A549 (cell line): ENCODE data around the gene NRXN3. TPM values are rescaled to one million over a fixed set of nuclear protein-coding genes. Genes with fewer than 3 reads are reported as not detected.

Experiments
- ATAC-seq, 2 experiments: fragments of 200-7000 bp in 1 of 2; fragments of >200 bp in 1 of 2; cut with Nextera tagmentation in 1 of 2; cut with Tn5 transposase in 1 of 2; 3 replicates each; pipeline versions ENCODE4 v1.8.0 to v1.9.1; 2018 to 2020; ENCODE audit warnings: mild to moderate bottlenecking in 1 of 2, moderate library complexity in 1 of 2
- CTCF ChIA-PET: fragments of 300-600 bp; sonication (Branson Sonifier 250); formaldehyde crosslinking; extraction: SDS; loops from one replicate; lab custom pipeline; 2021; ENCODE audit warnings: antibody characterized with exemption, inconsistent platforms; lab: Yijun Ruan, JAX
- POLR2A ChIA-PET: fragments of 350-600 bp; formaldehyde crosslinking; extraction: SDS; loops from one replicate; lab custom pipeline; 2021; ENCODE audit warnings: antibody characterized with exemption, inconsistent platforms; lab: Yijun Ruan, JAX
- DNase-seq, 2 experiments: peaks; one replicate each; pipeline versions ENCODE4 v3.0.0 to v3.0.0-alpha.2; 2011 to 2016; ENCODE audit warnings: low read depth in 1 of 2, low spot score in 1 of 2
- FAIRE-seq: peaks from 2 replicates; lab custom pipeline; 2011; peaks lifted over from hg19 to GRCh38; lab: Jason Lieb, UNC
- H3K27ac ChIP-seq, 2 experiments: fragments of >200 bp; sonication (Bioruptor Twin); formaldehyde crosslinking; 3 replicates each; pipeline ENCODE4 v1.5.1; 2016 to 2017
- H3K4me1 ChIP-seq: fragments of >200 bp; sonication (Bioruptor Twin); formaldehyde crosslinking; 3 replicates; pipeline ENCODE4 v1.6.1; 2016
- H3K4me2 ChIP-seq: fragments of >200 bp; sonication (Bioruptor Twin); formaldehyde crosslinking; 3 replicates; pipeline ENCODE4 v1.6.1; 2016
- H3K4me3 ChIP-seq: fragments of >200 bp; sonication (Bioruptor Twin); formaldehyde crosslinking; 3 replicates; pipeline ENCODE4 v1.5.1; 2016
- H3K9me3 ChIP-seq: fragments of >200 bp; sonication (Bioruptor Twin); formaldehyde crosslinking; 3 replicates; pipeline ENCODE4 v1.6.1; 2016
- CBX8 ChIP-seq: fragments of 200-600 bp; sonication (generic); IDR thresholded peaks from 2 replicates; pipeline ENCODE4 v1.6.1; 2016
- EP300 ChIP-seq, 2 experiments: fragments of >200 bp; sonication (Bioruptor Twin); formaldehyde crosslinking; IDR thresholded peaks; 2 replicates in 1 of 2; 3 replicates in 1 of 2; pipeline ENCODE4 v1.6.1; 2016 to 2017
- ESRRA ChIP-seq: fragments of 150-350 bp; IDR thresholded peaks from 2 replicates; pipeline ENCODE4 v1.6.1; 2014; ENCODE audit warnings: mild to moderate bottlenecking, low read length, borderline replicate concordance
- FOSL2 ChIP-seq, 2 experiments: fragments of 450-650 bp in 1 of 2; fragments of >200 bp in 1 of 2; sonication (Bioruptor Twin) in 1 of 2; formaldehyde crosslinking; IDR thresholded peaks; 2 replicates each; pipeline versions ENCODE4 v1.5.0 to v1.6.1; 2016 to 2020; ENCODE audit warnings: mild to moderate bottlenecking in 1 of 2, moderate library complexity in 1 of 2
- GATA3 ChIP-seq: IDR thresholded peaks from 2 replicates; pipeline ENCODE4 v1.6.1; 2012; ENCODE audit warnings: borderline replicate concordance
- HMGXB4 ChIP-seq: fragments of 250-450 bp; sonication (Bioruptor Pico); IDR thresholded peaks from 2 replicates; pipeline ENCODE4 v1.5.0; 2021; ENCODE audit warnings: mild to moderate bottlenecking, moderate library complexity, borderline replicate concordance
- JUN ChIP-seq, 2 experiments: fragments of >200 bp; sonication (Bioruptor Twin); formaldehyde crosslinking; IDR thresholded peaks; 2 replicates in 1 of 2; 3 replicates in 1 of 2; pipeline ENCODE4 v1.6.1; 2016 to 2017
- JUNB ChIP-seq: fragments of >200 bp; sonication (Bioruptor Twin); formaldehyde crosslinking; IDR thresholded peaks from 2 replicates; pipeline ENCODE4 v1.6.1; 2016
- KDM5A ChIP-seq: fragments of 200-600 bp; sonication (generic); IDR thresholded peaks from 2 replicates; pipeline ENCODE4 v1.6.1; 2016; ENCODE audit warnings: antibody characterized with exemption, mild to moderate bottlenecking
- MAFK ChIP-seq: fragments of 450-650 bp; IDR thresholded peaks from 2 replicates; pipeline ENCODE4 v1.6.1; 2014; ENCODE audit not compliant: partially characterized antibody
- NPAS2 ChIP-seq: fragments of 250-450 bp; sonication (Bioruptor Pico); IDR thresholded peaks from 2 replicates; pipeline ENCODE4 v1.8.0; 2022; ENCODE audit warnings: mild to moderate bottlenecking, moderate library complexity, borderline replicate concordance
- PHF8 ChIP-seq: fragments of 200-600 bp; sonication (generic); IDR thresholded peaks from 2 replicates; pipeline ENCODE4 v1.6.1; 2016; ENCODE audit warnings: low read depth, mild to moderate bottlenecking, antibody characterized with exemption, moderate library complexity, borderline replicate concordance
- RNF2 ChIP-seq: fragments of 200-600 bp; sonication (generic); IDR thresholded peaks from 2 replicates; pipeline ENCODE4 v1.6.1; 2016; ENCODE audit warnings: low read depth, mild to moderate bottlenecking, antibody characterized with exemption, moderate library complexity, borderline replicate concordance
- ZFP36 ChIP-seq: fragments of 450-650 bp; IDR thresholded peaks from 2 replicates; pipeline ENCODE4 v1.6.1; 2014; ENCODE audit warnings: borderline replicate concordance; ENCODE audit not compliant: partially characterized antibody
- ZSCAN20 ChIP-seq: fragments of 250-450 bp; sonication (Bioruptor Pico); IDR thresholded peaks from 2 replicates; pipeline ENCODE4 v1.8.0; 2022; ENCODE audit warnings: mild to moderate bottlenecking, moderate library complexity
- WGBS: methylation state at CpG from one replicate; pipeline ENCODE4 v1.1.6; 2017; ENCODE audit errors: missing lambda C conversion rate; 5-methylcytosine and 5-hydroxymethylcytosine counted together
- polyA plus RNA-seq, 4 experiments: library from polyadenylated mRNA; depleted of rRNA in 3 of 4; stranded (reverse); fragments of >200 nt; fragmentation: RNase III in 1 of 4; extraction: RNeasy Plus Mini Kit Qiagen cat#74134 plus additional on column Dnase treatment in 1 of 4; gene quantifications; 2 replicates in 3 of 4; 3 replicates in 1 of 4; pipeline ENCODE4 v1.2.3, GENCODE V29; 2011 to 2017
- TF ChIP-seq, protein P1 (sequence below): fragments of 450-650 bp; IDR thresholded peaks from 2 replicates; pipeline ENCODE4 v1.6.1; 2014; ENCODE audit warnings: antibody characterized with exemption
- TF ChIP-seq, protein P2 (sequence below): fragments of >200 bp; sonication (Bioruptor Twin); formaldehyde crosslinking; IDR thresholded peaks from 3 replicates; pipeline ENCODE4 v1.6.1; 2016
- TF ChIP-seq, protein P3 (sequence below): IDR thresholded peaks from 2 replicates; pipeline ENCODE4 v1.6.1; 2012
- TF ChIP-seq, protein P4 (sequence below): fragments of 200-600 bp; sonication (generic); IDR thresholded peaks from 2 replicates; pipeline ENCODE4 v1.6.1; 2016; ENCODE audit warnings: antibody characterized with exemption, mild to moderate bottlenecking, moderate library complexity
- TF ChIP-seq, protein P5 (sequence below): fragments of >200 bp; sonication (Bioruptor Twin); formaldehyde crosslinking; IDR thresholded peaks from 2 replicates; pipeline ENCODE4 v1.6.1; 2016

Gene NRXN3
- polyA plus RNA-seq, 2 of the 4 experiments (the other 2 are of a cell fraction): 0.62 to 2.3 TPM

- no peak overlapping the region for H3K4me2 ChIP-seq
- 69% methylated on average over 5 of the region's 5 CpGs for WGBS
- H3K4me1 ChIP-seq: peaks cover 25% of the 10 kb centered on the region
- ChIA-PET CTCF (no interaction called here), POLR2A (no interaction called here)
- H3K4me3 ChIP-seq: no peak overlapping the region
- FAIRE-seq (no peak), DNase-seq (no peak), ATAC-seq (no peak)
- no peak for TF ChIP-seq EP300 (IDR thresholded peaks at IDR 0.05)
- TF ChIP-seq, protein P1, sequence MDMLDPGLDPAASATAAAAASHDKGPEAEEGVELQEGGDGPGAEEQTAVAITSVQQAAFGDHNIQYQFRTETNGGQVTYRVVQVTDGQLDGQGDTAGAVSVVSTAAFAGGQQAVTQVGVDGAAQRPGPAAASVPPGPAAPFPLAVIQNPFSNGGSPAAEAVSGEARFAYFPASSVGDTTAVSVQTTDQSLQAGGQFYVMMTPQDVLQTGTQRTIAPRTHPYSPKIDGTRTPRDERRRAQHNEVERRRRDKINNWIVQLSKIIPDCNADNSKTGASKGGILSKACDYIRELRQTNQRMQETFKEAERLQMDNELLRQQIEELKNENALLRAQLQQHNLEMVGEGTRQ: no peak
- H3K9me3 ChIP-seq: no peaks in the 10 kb centered on the region
- H3K27ac ChIP-seq: no peak overlapping the region
These were observed 38.6 kb upstream of the NRXN3 start for GRCh38 chr14:78131616-78132015.

- H3K9me3 ChIP-seq: no peaks in the 10 kb centered on the region
- no peak overlapping the region for H3K4me3 ChIP-seq
- ATAC-seq (peak; percentile 97 to 98), DNase-seq (peak; percentile 85 to 87), FAIRE-seq (peak; percentile 88)
- POLR2A ChIA-PET: no interaction called here
- CTCF ChIA-PET: no interaction called here
- H3K4me2 ChIP-seq: peak overlapping the region; percentile 55
- peak overlapping the region; percentile 67 to 82; a peak in 5 of 6 replicates for H3K27ac ChIP-seq
- 1% methylated on average over 4 of the region's 4 CpGs for WGBS
- peaks cover 28% of the 10 kb centered on the region for H3K4me1 ChIP-seq
- TF ChIP-seq, protein P2, sequence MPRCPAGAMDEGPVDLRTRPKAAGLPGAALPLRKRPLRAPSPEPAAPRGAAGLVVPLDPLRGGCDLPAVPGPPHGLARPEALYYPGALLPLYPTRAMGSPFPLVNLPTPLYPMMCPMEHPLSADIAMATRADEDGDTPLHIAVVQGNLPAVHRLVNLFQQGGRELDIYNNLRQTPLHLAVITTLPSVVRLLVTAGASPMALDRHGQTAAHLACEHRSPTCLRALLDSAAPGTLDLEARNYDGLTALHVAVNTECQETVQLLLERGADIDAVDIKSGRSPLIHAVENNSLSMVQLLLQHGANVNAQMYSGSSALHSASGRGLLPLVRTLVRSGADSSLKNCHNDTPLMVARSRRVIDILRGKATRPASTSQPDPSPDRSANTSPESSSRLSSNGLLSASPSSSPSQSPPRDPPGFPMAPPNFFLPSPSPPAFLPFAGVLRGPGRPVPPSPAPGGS: 0 out of 3 replicates have a peak, but pooled peaks have one; percentile 46
- TF ChIP-seq, protein P3, sequence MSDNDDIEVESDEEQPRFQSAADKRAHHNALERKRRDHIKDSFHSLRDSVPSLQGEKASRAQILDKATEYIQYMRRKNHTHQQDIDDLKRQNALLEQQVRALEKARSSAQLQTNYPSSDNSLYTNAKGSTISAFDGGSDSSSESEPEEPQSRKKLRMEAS: peak; percentile 24; the same call in 1 of the 2 replicates
- TF ChIP-seq NPAS2 (CRISPR knock-in tag): no peak
- peak; percentile 89 for TF ChIP-seq JUNB
- peak; percentile 68 for TF ChIP-seq MAFK
- TF ChIP-seq, protein P4, sequence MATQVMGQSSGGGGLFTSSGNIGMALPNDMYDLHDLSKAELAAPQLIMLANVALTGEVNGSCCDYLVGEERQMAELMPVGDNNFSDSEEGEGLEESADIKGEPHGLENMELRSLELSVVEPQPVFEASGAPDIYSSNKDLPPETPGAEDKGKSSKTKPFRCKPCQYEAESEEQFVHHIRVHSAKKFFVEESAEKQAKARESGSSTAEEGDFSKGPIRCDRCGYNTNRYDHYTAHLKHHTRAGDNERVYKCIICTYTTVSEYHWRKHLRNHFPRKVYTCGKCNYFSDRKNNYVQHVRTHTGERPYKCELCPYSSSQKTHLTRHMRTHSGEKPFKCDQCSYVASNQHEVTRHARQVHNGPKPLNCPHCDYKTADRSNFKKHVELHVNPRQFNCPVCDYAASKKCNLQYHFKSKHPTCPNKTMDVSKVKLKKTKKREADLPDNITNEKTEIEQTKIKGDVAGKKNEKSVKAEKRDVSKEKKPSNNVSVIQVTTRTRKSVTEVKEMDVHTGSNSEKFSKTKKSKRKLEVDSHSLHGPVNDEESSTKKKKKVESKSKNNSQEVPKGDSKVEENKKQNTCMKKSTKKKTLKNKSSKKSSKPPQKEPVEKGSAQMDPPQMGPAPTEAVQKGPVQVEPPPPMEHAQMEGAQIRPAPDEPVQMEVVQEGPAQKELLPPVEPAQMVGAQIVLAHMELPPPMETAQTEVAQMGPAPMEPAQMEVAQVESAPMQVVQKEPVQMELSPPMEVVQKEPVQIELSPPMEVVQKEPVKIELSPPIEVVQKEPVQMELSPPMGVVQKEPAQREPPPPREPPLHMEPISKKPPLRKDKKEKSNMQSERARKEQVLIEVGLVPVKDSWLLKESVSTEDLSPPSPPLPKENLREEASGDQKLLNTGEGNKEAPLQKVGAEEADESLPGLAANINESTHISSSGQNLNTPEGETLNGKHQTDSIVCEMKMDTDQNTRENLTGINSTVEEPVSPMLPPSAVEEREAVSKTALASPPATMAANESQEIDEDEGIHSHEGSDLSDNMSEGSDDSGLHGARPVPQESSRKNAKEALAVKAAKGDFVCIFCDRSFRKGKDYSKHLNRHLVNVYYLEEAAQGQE: no peak
- TF ChIP-seq, protein P5, sequence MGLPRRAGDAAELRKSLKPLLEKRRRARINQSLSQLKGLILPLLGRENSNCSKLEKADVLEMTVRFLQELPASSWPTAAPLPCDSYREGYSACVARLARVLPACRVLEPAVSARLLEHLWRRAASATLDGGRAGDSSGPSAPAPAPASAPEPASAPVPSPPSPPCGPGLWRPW: no peak
- TF ChIP-seq FOSL2 (IDR thresholded peaks at IDR 0.05): peak; percentile 85
- peak; percentile 73 for TF ChIP-seq FOSL2 (CRISPR knock-in tag; IDR thresholded peaks at IDR 0.05)
- TF ChIP-seq GATA3: peak; percentile 75; the same call in 1 of the 2 replicates
- TF ChIP-seq EP300 (IDR thresholded peaks at IDR 0.05): peak in 1 of 2 experiments; percentile 68; a peak in 3 of 5 replicates
- TF ChIP-seq ZFP36: no peak
- TF ChIP-seq JUN (IDR thresholded peaks at IDR 0.05): peak; percentile 66 to 70; a peak in 3 of 5 replicates
These were observed 34.7 kb upstream of the NRXN3 start for GRCh38 chr14:78135450-78135891.

GRCh38 chr14:78136695-78137094 is 33.5 kb upstream of the NRXN3 start:
- no peak for TF ChIP-seq GATA3
- no peak for TF ChIP-seq PHF8
- no peak for TF ChIP-seq HMGXB4 (CRISPR knock-in tag)
- no peak for TF ChIP-seq RNF2
- no peak for TF ChIP-seq KDM5A
- no peak for TF ChIP-seq FOSL2 (IDR thresholded peaks at IDR 0.05)
- no peak for TF ChIP-seq FOSL2 (CRISPR knock-in tag; IDR thresholded peaks at IDR 0.05)
- TF ChIP-seq CBX8: no peak
- no peak for TF ChIP-seq ZSCAN20 (CRISPR knock-in tag)
- TF ChIP-seq ESRRA: no peak
- Histone ChIP-seq H3K4me1 (peaks cover 28% of the 10 kb centered on the region), H3K9me3 (no peaks in the 10 kb centered on the region), H3K4me3 (no peak overlapping the region), H3K27ac (peak overlapping the region; percentile 67 to 82), H3K4me2 (peak overlapping the region; percentile 55)
- FAIRE-seq (no peak), ATAC-seq (no peak), DNase-seq (no peak)
- ChIA-PET CTCF (no interaction called here), POLR2A (no interaction called here)
- WGBS: 69% methylated on average over 4 of the region's 4 CpGs
